ENCODE measurements around the gene PDPN. TPM values are rescaled to one million over a fixed set of nuclear protein-coding genes. Genes with fewer than 3 reads are reported as not detected.
"Not testable (repeated sequence)": the region's sequence is repeated elsewhere in the genome, so short reads cannot be mapped to it uniquely, and the experiment has no call there.

The PDPN gene
- polyA plus RNA-seq, 3 donors from 2014 or later: not detected

- Mint-ChIP-seq H3K27me3 (ENCODE audit: low read depth in 3 of 3) (peaks cover 0 to 2% (median 0%) of the 10 kb centered on the region in 3 donors), H3K4me3 (no peak overlapping the region), H3K4me1 (no peaks in the 10 kb centered on the region), H3K9me3 (no peaks in the 10 kb centered on the region), H3K36me3 (no peaks in the 10 kb centered on the region), H3K27ac (no peak overlapping the region)
- DNase-seq: no peak
Measured at GRCh38 chr1:13554798-13555197, 28.8 kb upstream of the PDPN start.

- no peak for DNase-seq
- Mint-ChIP-seq H3K4me1 (no peaks in the 10 kb centered on the region), H3K9me3 (no peaks in the 10 kb centered on the region), H3K27me3 (ENCODE audit: low read depth in 3 of 3) (peaks cover 0 to 2% (median 0%) of the 10 kb centered on the region in 3 donors), H3K4me3 (no peak overlapping the region), H3K36me3 (no peaks in the 10 kb centered on the region), H3K27ac (no peak overlapping the region)
Measured at GRCh38 chr1:13556224-13556764, 27.3 kb upstream of the PDPN start.

GRCh38 chr1:13560541-13560940, 23.1 kb upstream of the PDPN start:
- H3K4me1 Mint-ChIP-seq: no peaks in the 10 kb centered on the region
- no peaks in the 10 kb centered on the region for H3K36me3 Mint-ChIP-seq
- no peak overlapping the region for H3K4me3 Mint-ChIP-seq
- H3K27ac Mint-ChIP-seq: no peak overlapping the region
- DNase-seq: no peak
- H3K9me3 Mint-ChIP-seq: no peaks in the 10 kb centered on the region
- H3K27me3 Mint-ChIP-seq (ENCODE audit: low read depth in 3 of 3): peaks cover 0 to 3% (median 2%) of the 10 kb centered on the region in 3 donors

GRCh38 chr1:13562981-13563380, 20.7 kb upstream of the PDPN start:
- not testable (repeated sequence) for DNase-seq; H3K27ac Mint-ChIP-seq; H3K4me3 Mint-ChIP-seq; H3K27me3 Mint-ChIP-seq (ENCODE audit: low read depth in 3 of 3); H3K4me1 Mint-ChIP-seq; H3K36me3 Mint-ChIP-seq; H3K9me3 Mint-ChIP-seq

GRCh38 chr1:13564073-13564472, 19.6 kb upstream of the PDPN start:
- peaks cover 0 to 3% (median 2%) of the 10 kb centered on the region in 3 donors for H3K27me3 Mint-ChIP-seq (ENCODE audit: low read depth in 3 of 3)
- no peak overlapping the region for H3K27ac Mint-ChIP-seq
- no peaks in the 10 kb centered on the region for H3K4me1 Mint-ChIP-seq
- DNase-seq: no peak
- H3K36me3 Mint-ChIP-seq: no peaks in the 10 kb centered on the region
- no peaks in the 10 kb centered on the region for H3K9me3 Mint-ChIP-seq
- H3K4me3 Mint-ChIP-seq: no peak overlapping the region

GRCh38 chr1:13570435-13570834, 13.2 kb upstream of the PDPN start:
- H3K27me3 Mint-ChIP-seq (ENCODE audit: low read depth in 3 of 3); H3K4me1 Mint-ChIP-seq; H3K27ac Mint-ChIP-seq; H3K9me3 Mint-ChIP-seq; H3K4me3 Mint-ChIP-seq; H3K36me3 Mint-ChIP-seq; DNase-seq: not testable (repeated sequence)

- Mint-ChIP-seq H3K4me3 (no peak overlapping the region), H3K36me3 (no peaks in the 10 kb centered on the region), H3K27ac (no peak overlapping the region), H3K27me3 (ENCODE audit: low read depth in 3 of 3) (peaks cover 0 to 5% (median 0%) of the 10 kb centered on the region in 3 donors), H3K4me1 (no peaks in the 10 kb centered on the region), H3K9me3 (no peaks in the 10 kb centered on the region)
- no peak for DNase-seq
Measured at GRCh38 chr1:13570924-13571323, 12.7 kb upstream of the PDPN start.

GRCh38 chr1:13573586-13573985, 10.0 kb upstream of the PDPN start:
- Mint-ChIP-seq H3K36me3 (no peaks in the 10 kb centered on the region), H3K4me3 (no peak overlapping the region), H3K27me3 (ENCODE audit: low read depth in 3 of 3) (peaks cover 0 to 5% (median under 1%) of the 10 kb centered on the region in 3 donors), H3K27ac (no peak overlapping the region), H3K4me1 (no peaks in the 10 kb centered on the region), H3K9me3 (no peaks in the 10 kb centered on the region)
- DNase-seq: no peak

GRCh38 chr1:13576926-13577325, 6.7 kb upstream of the PDPN start:
- H3K4me3 Mint-ChIP-seq: no peak overlapping the region
- H3K27me3 Mint-ChIP-seq (ENCODE audit: low read depth in 3 of 3): peaks cover 0 to 14% (median 7%) of the 10 kb centered on the region in 3 donors
- H3K36me3 Mint-ChIP-seq: no peaks in the 10 kb centered on the region
- H3K27ac Mint-ChIP-seq: no peak overlapping the region
- no peaks in the 10 kb centered on the region for H3K4me1 Mint-ChIP-seq
- peaks cover 0 to 1% (median 0%) of the 10 kb centered on the region in 6 donors for H3K9me3 Mint-ChIP-seq
- no peak for DNase-seq

GRCh38 chr1:13577846-13578245, 5.8 kb upstream of the PDPN start:
- no peak overlapping the region for H3K4me3 Mint-ChIP-seq
- DNase-seq: no peak
- H3K36me3 Mint-ChIP-seq: no peaks in the 10 kb centered on the region
- H3K9me3 Mint-ChIP-seq: peaks cover 0 to 1% (median 0%) of the 10 kb centered on the region in 6 donors
- no peak overlapping the region for H3K27ac Mint-ChIP-seq
- no peaks in the 10 kb centered on the region for H3K4me1 Mint-ChIP-seq
- H3K27me3 Mint-ChIP-seq (ENCODE audit: low read depth in 3 of 3): peaks cover 2 to 13% (median 11%) of the 10 kb centered on the region in 3 donors

GRCh38 chr1:13581446-13581845, 2.2 kb upstream of the PDPN start:
- H3K4me3 Mint-ChIP-seq: no peak overlapping the region
- no peak overlapping the region for H3K27ac Mint-ChIP-seq
- peaks cover 4 to 18% (median 15%) of the 10 kb centered on the region in 3 donors for H3K27me3 Mint-ChIP-seq (ENCODE audit: low read depth in 3 of 3)
- H3K36me3 Mint-ChIP-seq: no peaks in the 10 kb centered on the region
- peaks cover 0 to 1% (median 0%) of the 10 kb centered on the region in 6 donors for H3K9me3 Mint-ChIP-seq
- DNase-seq: no peak
- H3K4me1 Mint-ChIP-seq: no peaks in the 10 kb centered on the region

- no peak for DNase-seq
- Mint-ChIP-seq H3K9me3 (peaks cover 0 to 1% (median 0%) of the 10 kb centered on the region in 6 donors), H3K4me3 (no peak overlapping the region), H3K27ac (no peak overlapping the region), H3K36me3 (no peaks in the 10 kb centered on the region), H3K27me3 (ENCODE audit: low read depth in 3 of 3) (peaks cover 4 to 22% (median 18%) of the 10 kb centered on the region in 3 donors), H3K4me1 (no peaks in the 10 kb centered on the region)
Measured at GRCh38 chr1:13582713-13583443, 754 bp upstream of the PDPN start.

- no peak overlapping the region for H3K27ac Mint-ChIP-seq
- H3K9me3 Mint-ChIP-seq: no peaks in the 10 kb centered on the region
- H3K4me3 Mint-ChIP-seq: no peak overlapping the region
- DNase-seq: no peak
- no peaks in the 10 kb centered on the region for H3K36me3 Mint-ChIP-seq
- no peaks in the 10 kb centered on the region for H3K4me1 Mint-ChIP-seq
- peaks cover 4 to 24% (median 16%) of the 10 kb centered on the region in 3 donors for H3K27me3 Mint-ChIP-seq (ENCODE audit: low read depth in 3 of 3)
Measured at GRCh38 chr1:13583966-13584791, 547 bp downstream of the PDPN start.
